ENCODE results near the gene FOXP4.
A peak's percentile ranks its signal among the peaks of the same experiment; 100 is the strongest.

Gene FOXP4

DNA sequence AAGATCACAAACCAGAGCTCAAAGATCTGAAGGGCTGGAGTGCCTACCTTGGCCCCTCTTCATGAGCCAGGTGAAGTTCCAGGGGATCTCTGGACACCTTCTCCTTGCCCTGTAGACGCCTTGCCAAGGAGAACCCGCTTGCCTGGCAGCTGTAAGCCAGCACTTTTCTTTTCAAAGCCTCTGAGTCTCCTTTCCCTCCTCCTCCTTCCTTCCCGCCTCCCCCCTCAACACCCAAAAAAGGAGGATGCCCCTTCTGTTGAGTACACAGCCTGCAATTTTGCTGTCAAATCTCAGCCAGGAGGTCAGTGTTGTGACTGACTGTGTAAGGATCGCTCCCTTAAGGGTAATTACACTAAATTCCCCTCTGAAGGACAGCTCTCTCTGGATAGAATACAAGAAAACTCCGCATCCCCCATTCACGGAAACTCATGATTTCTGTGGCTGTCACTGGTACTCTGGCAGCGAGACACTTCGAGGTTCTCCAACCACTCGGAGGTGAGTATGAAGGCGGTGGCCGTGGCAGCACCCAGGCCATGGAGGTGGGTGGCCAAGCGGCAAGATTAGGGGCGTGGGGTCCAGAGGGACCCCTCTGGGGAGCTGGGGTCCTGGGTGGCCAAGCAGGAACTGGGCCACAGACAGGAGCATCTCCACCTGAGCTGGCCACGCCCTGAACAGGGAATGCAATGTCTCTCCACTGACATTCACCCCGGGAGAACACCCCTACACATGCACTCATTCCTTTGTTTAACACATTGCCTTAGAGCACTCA, 23.2 kb upstream of the FOXP4 start:
- DNase-seq (ENCODE audit: low read depth): no peak

DNA sequence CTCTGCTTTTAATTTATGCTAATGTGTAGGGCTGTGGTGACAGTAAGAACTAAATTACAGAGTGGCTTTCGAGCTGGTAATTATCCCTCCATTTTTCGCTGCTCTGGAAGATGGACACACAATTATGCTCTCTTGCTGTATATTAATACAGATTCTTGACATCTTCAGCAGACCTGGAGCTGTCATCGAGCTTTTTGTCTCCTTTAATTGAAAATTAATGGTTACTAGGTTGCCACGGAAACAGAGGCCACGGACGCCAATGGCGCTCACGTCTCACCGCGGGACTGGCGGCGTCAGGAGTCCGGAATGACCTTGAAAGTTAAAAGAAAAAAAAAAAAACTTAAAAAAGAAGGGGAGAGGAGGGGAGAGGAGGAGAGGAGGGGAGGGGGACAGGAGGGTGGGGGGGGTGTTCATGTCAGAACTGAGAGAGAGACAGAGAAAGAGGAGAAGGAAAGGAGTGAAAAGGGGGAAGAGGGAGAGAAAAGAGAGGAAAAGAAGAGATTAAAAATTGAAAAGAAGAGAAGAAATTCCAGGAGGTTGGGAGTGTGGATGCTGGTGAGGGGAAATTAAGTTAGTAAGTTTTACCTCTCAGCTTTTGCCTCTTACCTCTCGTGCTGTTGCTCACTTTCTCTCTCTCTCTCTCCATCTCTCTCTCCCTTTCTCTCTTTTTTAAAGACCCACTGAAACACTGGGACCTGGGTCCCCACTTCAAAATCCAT, 22.1 kb upstream of the FOXP4 start:
- no peak for DNase-seq (ENCODE audit: low read depth)

DNA sequence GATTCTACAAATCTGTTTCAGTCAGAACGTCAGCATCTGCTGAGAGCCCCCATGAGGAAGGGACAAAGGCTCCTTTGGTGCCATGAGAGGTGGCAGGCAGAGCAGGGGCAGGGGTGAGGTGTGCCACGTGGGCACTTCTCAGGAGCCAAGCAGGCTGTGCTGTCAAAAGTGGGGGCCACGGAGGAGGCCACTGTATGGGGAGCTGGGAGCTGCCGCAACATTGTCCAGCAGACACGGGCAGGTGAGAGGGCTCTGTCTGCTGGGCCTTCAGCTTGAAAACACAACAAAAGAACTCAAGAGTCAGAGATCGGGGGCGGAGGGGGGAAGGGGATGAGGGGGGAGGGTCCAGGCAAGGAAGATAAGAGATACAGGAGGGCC, 21.6 kb upstream of the FOXP4 start:
- no peak for DNase-seq (ENCODE audit: low read depth)

DNA sequence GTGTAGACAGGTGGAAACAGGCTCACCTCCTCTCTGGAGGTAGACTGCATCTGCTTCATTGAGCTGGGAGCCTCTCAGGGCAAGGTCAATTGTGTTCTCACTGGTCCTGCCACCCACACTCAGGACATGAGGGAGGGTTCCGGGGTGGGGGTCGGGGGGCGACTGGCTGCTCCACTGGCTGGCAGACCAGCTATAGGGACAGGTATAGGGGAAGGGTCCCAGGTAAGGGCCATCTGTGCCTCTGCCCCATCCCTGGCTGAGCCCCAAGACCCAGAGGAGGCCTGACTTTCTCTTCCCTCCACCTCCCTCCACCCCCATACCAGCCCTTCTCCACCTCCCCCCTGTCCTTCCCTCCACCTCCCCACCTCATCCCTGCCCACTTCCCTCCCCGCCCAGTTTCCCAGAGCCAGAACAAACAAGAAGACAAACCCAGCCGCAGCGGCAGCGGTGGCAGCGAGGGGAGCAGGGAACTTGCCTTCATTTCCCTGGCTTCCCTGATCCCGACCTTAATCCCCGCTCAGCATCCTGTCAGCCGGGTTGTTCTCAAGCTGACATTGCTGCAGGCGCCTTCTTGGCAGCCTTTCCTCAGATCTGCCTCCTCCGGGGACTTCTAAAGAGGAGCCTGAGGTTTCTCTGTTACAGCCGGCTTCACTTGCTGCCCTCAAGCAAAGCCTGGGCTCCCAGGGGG, 18.3 kb upstream of the FOXP4 start:
- DNase-seq (ENCODE audit: low read depth): no peak

DNA sequence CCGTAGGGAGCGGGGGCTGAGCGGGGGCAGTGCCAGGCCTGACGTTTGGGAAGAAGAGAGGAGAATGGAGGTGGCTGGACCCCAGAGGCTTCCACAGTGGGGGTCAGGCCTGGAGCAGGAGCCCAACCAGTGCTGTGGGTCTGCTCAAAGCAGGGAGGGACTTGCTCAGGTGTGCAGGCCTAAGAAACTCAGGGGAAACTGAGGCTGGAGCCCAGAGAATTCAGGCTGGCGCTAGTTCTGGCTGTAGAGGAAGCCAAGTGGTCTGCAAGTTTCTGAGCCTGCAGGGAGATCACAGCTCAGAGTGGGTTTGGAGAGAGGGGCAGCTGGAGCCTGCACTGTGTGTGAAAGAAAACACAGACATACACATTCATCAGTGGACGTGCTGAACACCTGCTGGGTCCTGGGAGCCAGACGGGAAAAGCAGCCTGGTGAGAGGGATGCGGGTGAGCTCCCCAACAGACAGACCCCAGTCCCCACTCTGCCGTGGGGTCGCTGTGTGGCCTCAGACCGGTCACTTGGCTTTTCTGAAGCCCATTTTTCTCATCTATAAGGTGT, 17.7 kb upstream of the FOXP4 start:
- no peak for DNase-seq (ENCODE audit: low read depth)

DNA sequence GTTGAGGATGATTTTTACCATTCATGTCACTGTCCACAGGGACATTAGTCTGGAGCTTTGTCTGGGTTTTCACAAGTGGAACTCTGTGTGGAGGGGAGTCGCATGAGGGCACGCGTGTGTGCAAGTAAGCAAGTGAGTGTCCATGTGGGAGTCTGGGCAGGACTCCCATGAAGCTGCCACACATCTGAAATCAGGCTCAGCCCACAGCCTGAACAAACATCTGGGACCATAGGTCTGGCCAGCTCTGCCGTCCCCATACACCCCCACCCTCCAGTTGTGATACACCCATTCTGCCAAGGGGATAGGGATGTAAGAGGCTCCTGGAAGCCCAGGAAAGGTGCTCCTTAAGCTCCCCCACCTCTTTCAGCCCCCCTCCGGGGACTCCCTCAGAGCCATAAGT, 17.1 kb upstream of the FOXP4 start:
- DNase-seq (ENCODE audit: low read depth): no peak

DNA sequence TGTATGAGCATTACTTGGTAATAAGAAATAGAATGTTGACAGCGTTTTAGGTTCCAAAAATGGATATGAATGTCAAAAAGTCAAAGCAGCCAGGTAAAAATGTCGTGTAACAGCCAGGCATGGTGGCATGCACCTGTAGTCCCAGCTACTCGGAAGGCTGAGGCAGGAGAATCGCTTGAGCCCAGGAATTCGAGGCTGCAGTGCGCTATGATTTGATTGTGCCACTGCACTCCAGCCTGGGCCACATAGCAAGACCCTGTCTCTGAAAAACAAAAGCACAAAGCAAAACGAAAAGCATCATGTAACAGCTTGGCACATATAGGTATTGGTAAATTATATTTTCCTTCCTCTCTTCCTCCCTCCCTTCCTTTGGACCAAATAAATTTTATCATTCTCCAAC, 16.2 kb upstream of the FOXP4 start:
- no peak for DNase-seq (ENCODE audit: low read depth)

DNA sequence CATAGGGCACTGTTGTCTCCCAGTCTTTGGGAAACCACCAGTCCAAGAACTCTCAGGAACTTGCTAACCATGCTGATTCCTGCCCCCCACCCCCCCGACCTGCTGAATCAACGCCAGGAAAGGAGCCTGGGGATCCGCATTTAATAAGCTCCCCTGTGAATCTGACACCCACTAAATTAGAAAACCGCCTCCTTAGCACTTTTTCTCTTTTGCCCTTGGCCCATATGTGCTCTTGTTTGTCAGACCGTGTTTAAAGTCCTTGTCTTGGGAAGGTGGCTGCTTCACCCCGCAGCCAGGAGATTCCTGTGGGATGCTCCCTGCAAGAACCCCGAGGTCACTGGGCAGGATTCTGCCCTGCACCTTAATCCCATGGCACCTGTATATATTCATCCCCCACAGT, 15.7 kb upstream of the FOXP4 start:
- no peak for DNase-seq (ENCODE audit: low read depth)

DNA sequence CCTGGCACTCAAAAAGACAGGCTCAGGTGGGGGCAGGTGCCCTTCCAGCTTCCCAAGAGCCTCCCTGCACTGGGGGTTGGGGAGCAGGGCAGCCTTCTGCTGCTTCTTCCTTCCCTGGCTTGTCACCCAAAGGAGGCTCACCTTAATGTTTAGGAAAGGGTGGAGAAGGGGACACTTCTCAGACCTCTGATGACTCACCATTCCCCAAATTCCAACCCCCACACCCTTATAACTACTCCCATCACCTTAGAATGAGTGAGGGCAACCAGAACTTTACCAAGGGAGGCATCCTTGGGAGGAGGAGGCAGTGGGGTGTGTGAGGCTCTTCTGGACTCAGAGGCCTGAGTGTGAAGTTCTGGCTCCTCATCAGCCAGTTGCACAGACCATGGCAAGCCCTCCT, 15.2 kb upstream of the FOXP4 start:
- no peak for DNase-seq (ENCODE audit: low read depth)

DNA sequence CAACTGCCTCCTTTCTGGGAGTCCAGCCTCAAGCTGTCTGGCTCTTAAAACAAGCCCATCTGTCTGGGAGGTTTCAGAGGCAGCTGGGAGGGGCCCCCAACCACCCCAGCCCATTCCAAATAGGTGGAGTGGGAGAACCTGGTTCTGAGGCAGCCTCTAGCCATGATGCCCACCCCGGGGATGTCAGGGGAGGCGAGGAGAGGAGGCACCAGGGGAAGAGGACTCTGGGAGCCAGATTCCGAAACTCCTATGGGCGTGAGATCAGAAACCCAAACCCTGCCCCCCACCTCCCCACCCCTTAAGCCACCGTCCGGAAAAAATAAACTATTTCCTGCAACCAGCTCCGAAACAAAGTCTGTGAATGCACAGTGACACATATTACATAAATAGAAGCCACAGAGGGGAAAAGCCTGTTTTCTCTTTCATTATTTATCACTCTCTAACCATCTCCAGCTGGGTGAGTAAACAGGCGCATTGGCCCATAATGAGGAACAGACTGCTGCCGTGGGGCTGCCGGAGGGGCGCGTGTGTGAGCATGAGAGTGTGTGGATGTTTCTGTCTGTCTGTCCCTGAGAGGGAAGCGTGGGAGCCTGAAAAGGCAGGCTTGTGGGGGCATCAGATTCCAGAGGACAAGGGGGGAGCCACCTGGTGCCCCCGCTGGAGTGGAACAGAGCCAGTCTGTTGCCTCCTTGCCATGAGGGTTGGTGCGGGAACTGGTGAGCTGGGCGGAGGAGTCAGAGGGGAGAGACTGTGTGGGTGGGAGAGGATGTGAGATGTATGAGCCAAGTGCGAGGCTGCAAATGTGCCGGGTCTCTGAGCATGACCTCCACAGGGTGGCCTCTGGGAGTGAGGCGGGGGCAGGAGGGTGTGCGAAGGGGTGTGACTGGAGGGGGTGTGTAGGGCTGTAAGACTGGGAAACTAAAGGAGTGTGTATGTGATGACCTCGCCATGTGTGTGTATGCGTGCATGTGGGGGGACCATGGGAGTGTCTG, 14.3 kb upstream of the FOXP4 start:
- DNase-seq (ENCODE audit: low read depth): peak; percentile 61

DNA sequence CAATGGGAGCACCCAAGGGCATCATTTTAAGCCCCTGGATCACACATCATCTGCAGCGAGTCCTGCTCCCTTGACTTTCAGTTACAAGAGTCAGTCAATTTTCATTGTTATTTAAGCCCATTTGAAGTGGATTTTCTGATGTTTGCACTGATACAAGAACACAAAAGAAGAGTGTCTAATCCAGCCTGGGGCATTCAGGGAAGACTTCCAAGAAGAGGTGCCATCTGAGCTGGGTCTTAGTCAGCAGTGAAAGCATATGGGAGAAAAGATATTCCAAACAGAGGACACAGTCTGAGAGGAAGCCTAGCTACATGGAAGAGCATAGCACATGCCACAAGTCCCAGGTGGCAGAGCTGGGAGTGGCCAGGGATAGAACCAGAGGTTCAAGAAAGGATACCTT, 10.4 kb upstream of the FOXP4 start:
- no peak for DNase-seq (ENCODE audit: low read depth)

DNA sequence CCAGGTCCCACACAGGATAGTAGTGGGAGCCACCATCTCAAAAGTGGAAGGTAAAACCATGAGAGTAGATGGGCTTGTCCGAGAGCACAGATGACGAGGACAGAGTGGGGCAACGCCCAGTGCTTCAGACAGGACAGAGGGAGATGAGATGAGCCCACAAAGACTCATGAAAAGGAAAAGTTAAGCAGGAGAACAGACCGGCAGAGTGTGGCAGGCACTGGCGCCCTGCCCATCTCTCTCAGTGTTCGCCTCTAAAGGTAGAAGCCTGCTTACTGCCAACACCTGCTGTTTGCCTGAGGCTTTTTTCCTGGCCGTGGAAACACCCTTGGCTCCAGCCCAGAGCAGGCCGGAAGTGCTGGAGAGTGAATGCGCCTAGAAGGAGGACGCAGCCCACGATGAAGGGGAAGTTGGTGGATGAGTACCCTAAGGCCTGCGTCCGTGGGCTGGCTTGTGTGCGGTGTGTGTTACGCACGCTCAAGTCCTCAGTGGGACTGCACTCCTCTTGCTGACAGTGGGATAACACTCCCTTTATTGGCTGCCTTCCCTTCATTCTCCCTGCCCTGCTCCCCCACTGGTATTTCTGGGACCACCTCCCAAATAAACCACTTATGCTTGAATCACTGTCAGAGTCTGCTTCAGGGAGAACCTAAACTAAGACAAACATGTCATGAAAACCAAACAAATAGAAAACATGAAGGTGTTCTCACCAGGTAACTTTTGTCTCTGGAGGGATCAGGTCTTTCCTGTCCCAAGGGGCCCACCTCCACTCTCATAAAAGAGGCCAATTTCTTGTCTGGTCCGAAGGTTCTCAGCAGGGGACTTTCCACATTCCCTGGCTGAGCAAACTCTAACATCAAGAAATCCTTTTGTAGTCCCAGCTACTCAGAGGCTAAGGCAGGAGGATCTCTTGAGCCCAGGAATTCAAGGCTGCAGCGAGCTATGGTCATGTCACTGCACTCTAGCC, 9.1 kb upstream of the FOXP4 start:
- DNase-seq (ENCODE audit: low read depth): no peak

DNA sequence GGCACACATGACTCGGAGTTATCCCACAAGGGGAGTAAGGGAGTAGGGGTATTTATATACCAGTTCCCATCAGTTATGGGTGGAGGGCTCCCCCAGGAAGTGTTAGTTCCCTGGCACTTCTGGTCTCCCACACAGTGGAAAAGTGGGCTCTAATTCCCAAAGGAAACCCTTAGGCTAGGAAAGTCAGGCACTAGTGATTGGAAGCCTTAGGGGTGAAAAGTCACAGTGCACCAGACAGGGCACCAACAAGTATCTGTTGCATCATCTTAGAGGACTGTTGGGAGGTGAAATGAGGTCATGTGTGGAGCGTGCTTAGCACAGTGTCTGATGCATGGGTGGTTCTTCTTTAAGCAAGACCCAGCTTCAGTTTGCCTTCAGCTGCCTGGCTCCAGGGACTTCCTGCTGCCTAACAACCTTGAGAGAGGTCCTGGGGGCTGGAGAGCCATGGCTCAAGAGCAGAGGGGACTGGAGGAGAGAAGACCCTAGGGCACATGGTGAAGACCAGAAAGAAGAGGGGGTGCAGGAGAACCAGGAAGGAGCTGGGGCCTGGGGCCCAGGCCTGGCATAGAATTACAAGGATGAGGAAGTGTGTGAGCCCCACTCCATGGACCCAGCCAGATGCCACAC, 7.5 kb upstream of the FOXP4 start:
- DNase-seq (ENCODE audit: low read depth): no peak

DNA sequence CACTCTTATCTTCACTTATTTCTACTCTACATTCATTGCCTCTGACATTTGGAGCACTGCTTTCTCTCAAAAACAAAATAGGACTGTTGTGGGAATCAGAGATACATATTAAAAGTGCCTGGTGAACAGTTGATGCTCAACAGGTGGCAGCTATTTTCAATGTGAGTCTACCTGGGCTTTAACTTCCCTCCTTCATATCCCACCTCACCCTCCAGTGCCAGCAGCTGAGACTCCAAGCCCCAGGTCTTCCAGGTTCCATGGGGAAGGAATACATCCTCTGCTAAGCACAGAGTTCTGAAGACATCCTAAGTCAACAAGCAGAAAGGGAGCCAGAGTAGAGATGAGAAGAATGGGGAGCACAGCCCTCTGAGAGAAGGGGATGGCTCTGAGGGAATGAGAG, 7.0 kb upstream of the FOXP4 start:
- no peak for DNase-seq (ENCODE audit: low read depth)

DNA sequence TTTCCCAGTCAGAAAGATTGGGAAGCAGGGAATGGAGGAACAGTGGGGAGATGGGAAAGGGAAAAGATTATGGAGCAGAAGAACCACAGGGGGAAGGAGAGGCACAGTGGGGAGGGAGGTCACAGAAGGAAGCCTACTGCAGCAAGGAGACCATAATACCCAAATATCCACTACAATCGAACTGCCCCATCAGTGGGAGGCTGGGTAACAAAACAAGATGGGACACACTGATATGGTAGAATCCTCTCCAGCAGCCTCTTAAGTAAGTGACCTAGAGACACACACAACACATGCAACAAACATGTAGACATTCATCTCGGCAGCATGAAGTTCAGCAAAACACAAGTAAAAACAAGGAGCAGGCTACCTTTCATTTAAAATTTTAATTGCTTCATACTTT, 4.8 kb upstream of the FOXP4 start:
- DNase-seq (ENCODE audit: low read depth): no peak

DNA sequence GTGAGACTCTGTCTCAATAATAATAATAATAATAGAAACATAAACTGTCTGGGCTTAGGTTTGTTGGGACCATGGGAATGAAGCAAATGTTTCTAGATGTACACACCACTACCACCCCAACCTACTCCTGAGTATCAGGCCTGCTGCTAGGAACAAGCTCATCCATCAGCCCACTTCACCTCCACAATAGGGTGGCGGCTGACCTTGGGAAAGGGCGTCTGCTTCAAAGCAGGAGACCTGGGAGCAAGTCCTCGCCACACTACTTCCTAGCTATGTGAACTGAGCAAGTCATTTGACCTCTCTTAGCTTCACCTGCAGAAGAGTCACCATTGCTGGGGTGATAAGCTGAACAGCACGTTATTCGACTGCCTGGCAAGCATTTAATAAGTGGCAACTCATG, 3.1 kb upstream of the FOXP4 start:
- no peak for DNase-seq (ENCODE audit: low read depth)

DNA sequence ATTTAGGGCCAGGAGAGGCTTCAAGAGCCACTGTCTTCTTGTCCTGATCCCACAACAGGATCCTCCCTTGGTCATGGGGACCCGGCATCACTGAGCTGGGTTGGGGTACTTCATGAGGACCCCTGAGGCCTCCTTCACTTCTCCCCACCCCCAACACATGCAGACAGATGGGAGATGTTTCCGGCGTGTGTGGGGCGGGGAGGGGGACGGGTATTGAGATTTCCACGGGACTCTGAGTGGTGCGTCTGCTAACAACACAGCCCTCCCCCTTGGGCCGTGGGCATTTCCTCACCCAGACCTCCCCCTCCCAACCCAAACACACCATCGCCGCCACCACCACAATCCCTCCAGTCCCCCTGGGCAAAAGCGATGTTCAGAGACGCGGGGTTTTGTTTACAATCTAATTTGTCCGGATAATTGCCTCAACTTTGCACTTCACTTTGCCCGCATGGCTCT, 906 bp upstream of the FOXP4 start:
- DNase-seq (ENCODE audit: low read depth): no peak

DNA sequence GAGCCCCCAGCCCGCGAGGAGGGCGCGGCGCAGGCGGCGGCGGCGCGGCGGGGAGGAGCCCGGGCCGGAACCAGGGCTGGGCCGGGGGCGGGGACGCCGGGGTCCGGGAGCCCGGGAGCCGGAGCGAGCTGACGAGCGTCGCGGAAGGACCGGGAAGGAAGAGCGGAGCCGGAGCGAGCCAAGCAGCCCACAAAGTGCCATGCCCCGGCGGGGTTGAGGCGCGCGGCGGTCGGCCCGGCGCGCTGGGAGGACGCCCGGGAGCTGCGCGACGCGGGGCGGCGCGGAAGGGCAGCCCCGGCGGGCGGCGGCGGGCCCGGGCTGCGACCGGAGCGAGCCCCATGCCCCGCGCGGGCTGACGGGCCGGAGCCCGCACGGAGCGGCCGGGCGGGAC, 289 bp downstream of the FOXP4 start:
- DNase-seq (ENCODE audit: low read depth): peak; percentile 38

DNA sequence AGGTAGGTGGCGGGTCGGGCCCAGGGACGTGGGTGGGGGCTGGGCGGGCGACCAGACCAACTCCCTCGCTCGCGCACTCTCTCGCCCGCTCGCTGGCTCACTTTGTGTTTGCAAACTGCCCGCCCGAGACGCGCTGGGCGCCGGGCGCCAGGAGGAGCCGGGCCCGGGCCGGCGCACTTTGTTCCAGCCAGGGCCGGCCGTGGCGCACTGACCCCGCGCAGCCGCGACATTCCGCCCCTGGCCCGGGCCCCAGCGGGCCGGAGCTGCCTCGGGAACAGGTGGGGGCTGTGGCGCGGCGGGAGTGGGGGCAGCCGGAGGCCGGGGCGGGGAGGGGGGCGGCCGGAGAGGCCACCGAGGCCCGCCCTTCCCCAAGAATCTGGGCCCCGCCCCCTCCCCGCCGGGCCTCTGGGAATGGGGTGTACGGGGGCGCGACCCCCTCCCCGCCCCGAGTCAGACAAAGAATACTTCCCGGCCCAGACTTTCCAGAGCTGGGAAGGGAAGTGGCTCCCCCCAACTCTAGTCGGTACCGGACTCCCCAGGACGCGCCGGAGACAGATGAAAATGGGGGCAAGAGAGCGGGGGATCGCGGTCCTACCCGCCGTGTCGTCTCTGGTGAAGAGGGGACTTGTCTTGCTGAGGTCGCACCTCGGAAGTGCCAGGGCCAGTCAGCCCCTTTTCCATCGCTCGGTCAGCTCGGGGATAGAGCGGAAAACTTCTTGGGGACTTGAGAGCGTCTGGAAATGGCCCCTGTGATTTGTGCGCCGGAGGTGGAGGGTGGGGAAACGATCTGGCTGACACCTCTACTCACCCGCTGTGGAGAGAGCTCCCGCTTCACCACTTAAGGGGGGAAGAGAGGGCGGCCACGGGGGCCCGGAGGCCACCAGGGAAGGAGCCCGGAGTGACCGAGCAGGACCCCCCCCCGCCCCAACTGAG, 951 bp downstream of the FOXP4 start:
- DNase-seq (ENCODE audit: low read depth): no peak
